ENCODE results near the gene ARL5C. TPM values are rescaled to one million over a fixed set of nuclear protein-coding genes. Genes with fewer than 3 reads are reported as not detected.

Gene ARL5C, protein sequence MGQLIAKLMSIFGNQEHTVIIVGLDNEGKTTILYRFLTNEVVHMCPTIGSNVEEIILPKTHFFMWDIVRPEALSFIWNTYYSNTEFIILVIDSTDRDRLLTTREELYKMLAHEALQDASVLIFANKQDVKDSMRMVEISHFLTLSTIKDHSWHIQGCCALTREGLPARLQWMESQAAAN
- total RNA-seq: under 1 TPM in 1 of 5 donors, not detected in 4; 0.90 TPM
- total RNA-seq (2013): 0.15 TPM
- 0 to 0.06 (median 0) reads per million in 29 experiments for total RNA-seq

DNA sequence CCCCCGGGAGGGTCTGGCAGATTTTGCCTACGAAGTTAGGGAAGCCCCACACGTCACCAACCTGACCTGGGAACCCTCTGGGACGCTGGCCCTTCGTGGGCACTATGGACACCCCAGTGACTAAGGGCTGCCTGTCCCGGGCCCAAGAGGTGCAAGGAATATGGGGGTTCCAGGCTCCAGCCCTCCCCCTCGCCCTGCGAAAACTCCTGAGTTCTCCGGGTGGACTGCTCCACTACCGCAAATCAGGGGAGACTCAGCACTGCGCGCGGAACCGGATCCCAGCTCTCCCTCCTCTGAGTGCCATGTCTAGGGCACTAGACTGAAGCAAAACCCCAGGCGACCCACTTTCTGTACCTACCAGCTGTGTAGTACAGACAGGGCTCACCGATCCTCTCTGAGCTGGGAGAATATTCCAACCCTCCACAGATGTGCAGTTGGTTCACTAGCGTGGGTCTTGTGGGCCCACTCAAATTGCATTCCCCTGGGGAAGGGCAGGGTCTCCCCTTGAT, at the start of gene ARL5C:
TSS of gene ARL5C (minus strand) at position 321 of the 509 bp plus-strand sequence. CDS start 401 bp downstream, outside the sequence.
- Histone ChIP-seq H3K27ac (ENCODE audit: low read length) (no peak within 1 kb of the TSS), H3K27me3 (replicated peaks in 1 of 2; ENCODE audit: control insufficient read depth in 2 of 2, extremely low read depth in 1 of 2, insufficient read depth in 2 of 2, low read length in 1 of 2) (peaks cover 0 to 50% of the 10 kb centered on the region in 2 experiments), H3K9me3 (no peaks in the 10 kb centered on the region), H3K36me3 (ENCODE audit: control insufficient read depth in 2 of 2, extremely low read depth in 1 of 2, insufficient read depth in 1 of 2, low read length in 1 of 2) (no peaks in the 10 kb centered on the region), H3K4me1 (ENCODE audit: control insufficient read depth in 1 of 2, extremely low read depth in 1 of 2, insufficient read depth in 2 of 2, low read length in 2 of 2) (peaks cover 5 to 40% of the 10 kb centered on the region in 2 experiments), H3K4me3 (ENCODE audit: control insufficient read depth in 1 of 2, extremely low read depth in 1 of 2, low read length in 1 of 2) (peak within 1 kb of the TSS; percentile 76 to 85)
- Mint-ChIP-seq H3K4me1 (peaks cover 23 to 32% (median 30%) of the 10 kb centered on the region in 3 donors), H3K27me3 (peaks cover 23 to 33% of the 10 kb centered on the region in 2 donors), H3K27ac (peak within 1 kb of the TSS in 1 of 2 donors; percentile 11), H3K36me3 (no peaks in the 10 kb centered on the region), H3K4me3 (peak within 1 kb of the TSS; percentile 79 to 86 (median 85)), H3K9me3 (no peaks in the 10 kb centered on the region)
- DNase-seq (no peak), ATAC-seq (replicated peaks in 1 of 4) (no peak)
- WGBS (ENCODE audit: insufficient coverage): 57% methylated on average over 16 of the region's 17 CpGs
- ChIA-PET CTCF (interaction anchor here (0.6 to 4.0 kb wide), 4 partner anchors 9 to 183 kb away, joined by 3 to 14 read pairs (median 5); no protein-coding TSS in a partner anchor), POLR2A (interaction anchor here in 1 of 2 donors (0.6 kb wide), 1 partner anchor 23 kb away, joined by 3 read pairs; no protein-coding TSS in a partner anchor)

DNA sequence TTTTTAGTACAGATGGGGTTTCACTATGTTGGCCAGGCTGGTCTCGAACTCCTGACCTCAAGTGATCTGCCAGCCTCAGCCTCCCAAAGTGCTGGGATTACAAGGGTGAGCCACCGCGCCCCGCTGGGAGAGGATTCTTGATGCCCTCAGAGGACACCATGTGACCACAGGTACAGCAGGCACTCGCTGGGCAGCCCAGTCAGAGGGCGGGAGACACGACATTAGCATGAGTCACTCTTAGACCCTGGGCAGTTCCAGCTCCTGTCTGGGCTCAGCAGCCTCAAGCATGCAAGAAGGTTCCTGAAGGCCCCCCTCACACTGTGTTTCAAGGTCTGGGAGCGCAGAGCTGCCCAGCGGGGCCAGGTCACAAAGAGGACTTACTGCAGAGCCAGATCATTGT, 47.9 kb upstream of the ARL5C start:
- Mint-ChIP-seq H3K4me1 (peaks cover 10 to 16% (median 13%) of the 10 kb centered on the region in 3 donors), H3K27me3 (peaks cover 17 to 36% of the 10 kb centered on the region in 2 donors), H3K9me3 (no peaks in the 10 kb centered on the region), H3K27ac (no peak overlapping the region), H3K36me3 (no peaks in the 10 kb centered on the region), H3K4me3 (no peak overlapping the region)
- no peak for DNase-seq
- Histone ChIP-seq H3K9me3 (no peaks in the 10 kb centered on the region), H3K4me3 (ENCODE audit: control insufficient read depth in 1 of 2, extremely low read depth in 1 of 2, low read length in 1 of 2) (no peak overlapping the region), H3K27ac (ENCODE audit: low read length) (no peak overlapping the region), H3K36me3 (ENCODE audit: control insufficient read depth in 2 of 2, extremely low read depth in 1 of 2, insufficient read depth in 1 of 2, low read length in 1 of 2) (no peaks in the 10 kb centered on the region), H3K4me1 (ENCODE audit: control insufficient read depth in 1 of 2, extremely low read depth in 1 of 2, insufficient read depth in 2 of 2, low read length in 2 of 2) (peaks cover 8 to 22% of the 10 kb centered on the region in 2 experiments), H3K27me3 (replicated peaks in 1 of 2; ENCODE audit: control insufficient read depth in 2 of 2, extremely low read depth in 1 of 2, insufficient read depth in 2 of 2, low read length in 1 of 2) (peaks cover 2 to 59% of the 10 kb centered on the region in 2 experiments)
- 84% methylated on average over 9 of the region's 9 CpGs for WGBS (ENCODE audit: insufficient coverage)
- POLR2A ChIA-PET: no interaction called here
- no peak for ATAC-seq (replicated peaks in 1 of 4)
- CTCF ChIA-PET: no interaction called here

DNA sequence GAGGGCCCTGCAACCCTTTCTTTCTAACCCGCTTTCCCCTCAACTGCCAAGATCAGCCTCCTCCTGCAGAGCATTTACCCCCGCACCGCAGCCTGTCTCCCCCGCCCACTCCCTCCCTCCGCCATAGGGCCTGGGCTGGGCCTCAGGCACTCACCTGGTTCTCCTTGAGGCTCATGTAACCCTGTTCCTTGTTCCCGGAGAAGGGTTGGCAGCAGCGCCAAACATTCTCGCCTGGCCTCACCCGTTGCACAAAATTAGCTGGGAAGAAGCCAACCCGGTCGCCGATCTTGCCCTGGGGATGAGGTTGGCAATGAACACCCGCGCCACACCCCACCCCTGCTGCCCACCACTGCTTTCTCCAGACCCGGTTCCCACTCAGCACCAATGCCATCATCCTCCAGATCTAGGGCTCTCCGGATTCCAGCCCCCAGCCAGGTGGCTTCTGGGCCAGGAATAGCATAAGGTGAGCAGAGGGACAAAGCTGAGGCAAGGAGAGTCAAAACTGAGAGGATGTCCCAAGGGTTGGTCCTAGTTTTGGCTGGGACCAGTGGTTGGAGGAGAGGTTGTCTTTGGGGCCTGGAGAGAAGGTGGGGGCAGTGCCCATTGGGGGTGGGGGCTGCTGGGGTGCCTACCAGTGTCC, 47.0 kb upstream of the ARL5C start:
- no peak overlapping the region for H3K4me3 ChIP-seq (ENCODE audit: control insufficient read depth in 1 of 2, extremely low read depth in 1 of 2, low read length in 1 of 2)
- ATAC-seq (replicated peaks in 1 of 4): no peak
- H3K27ac Mint-ChIP-seq: no peak overlapping the region
- no peaks in the 10 kb centered on the region for H3K36me3 Mint-ChIP-seq
- peaks cover 0 to 56% of the 10 kb centered on the region in 2 experiments for H3K27me3 ChIP-seq (replicated peaks in 1 of 2; ENCODE audit: control insufficient read depth in 2 of 2, extremely low read depth in 1 of 2, insufficient read depth in 2 of 2, low read length in 1 of 2)
- peaks cover 17 to 34% of the 10 kb centered on the region in 2 donors for H3K27me3 Mint-ChIP-seq
- H3K4me1 ChIP-seq (ENCODE audit: control insufficient read depth in 1 of 2, extremely low read depth in 1 of 2, insufficient read depth in 2 of 2, low read length in 2 of 2): peaks cover 11 to 28% of the 10 kb centered on the region in 2 experiments
- H3K36me3 ChIP-seq (ENCODE audit: control insufficient read depth in 2 of 2, extremely low read depth in 1 of 2, insufficient read depth in 1 of 2, low read length in 1 of 2): no peaks in the 10 kb centered on the region
- H3K4me3 Mint-ChIP-seq: no peak overlapping the region
- POLR2A ChIA-PET: interaction anchor here in 1 of 2 donors (0.5 kb wide), 1 partner anchor 7 kb away, joined by 5 read pairs; no protein-coding TSS in a partner anchor
- H3K9me3 ChIP-seq: no peaks in the 10 kb centered on the region
- 85% methylated on average over 13 of the region's 16 CpGs for WGBS (ENCODE audit: insufficient coverage)
- H3K4me1 Mint-ChIP-seq: peaks cover 19 to 22% (median 22%) of the 10 kb centered on the region in 3 donors
- no peaks in the 10 kb centered on the region for H3K9me3 Mint-ChIP-seq
- CTCF ChIA-PET: no interaction called here
- H3K27ac ChIP-seq (ENCODE audit: low read length): no peak overlapping the region
- no peak for DNase-seq

DNA sequence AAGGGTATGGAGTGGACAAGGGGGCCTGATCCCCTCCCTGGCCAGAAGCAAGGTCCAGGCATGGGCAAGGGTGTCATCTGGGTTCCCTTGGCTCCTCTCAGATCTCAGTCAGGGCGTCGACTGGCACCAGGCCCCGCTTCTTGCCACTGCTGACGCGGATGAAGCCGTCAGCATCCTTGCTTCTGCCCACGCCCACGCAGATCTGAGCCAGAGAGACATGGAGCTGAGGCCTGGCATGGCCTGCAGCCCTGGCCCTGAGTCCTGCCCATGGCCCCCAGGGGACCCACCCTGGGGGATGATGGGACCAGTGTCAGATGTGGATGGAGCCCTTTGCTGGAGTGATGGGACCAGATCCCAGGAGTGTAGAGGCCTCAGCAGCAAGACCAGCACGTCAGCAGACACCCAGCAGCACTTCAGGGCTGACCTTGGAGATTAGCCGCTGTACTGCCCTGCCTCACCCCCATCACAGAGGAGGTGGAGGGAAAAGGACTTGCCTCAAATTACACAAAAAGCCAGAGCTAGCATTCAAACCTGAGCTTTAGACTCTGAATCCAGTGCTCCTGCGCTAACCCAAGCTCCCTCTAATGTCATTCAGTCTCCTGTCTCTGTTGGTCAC, 46.3 kb upstream of the ARL5C start:
- Histone ChIP-seq H3K27me3 (replicated peaks in 1 of 2; ENCODE audit: control insufficient read depth in 2 of 2, extremely low read depth in 1 of 2, insufficient read depth in 2 of 2, low read length in 1 of 2) (peaks cover 0 to 50% of the 10 kb centered on the region in 2 experiments), H3K4me1 (ENCODE audit: control insufficient read depth in 1 of 2, extremely low read depth in 1 of 2, insufficient read depth in 2 of 2, low read length in 2 of 2) (peaks cover 11 to 31% of the 10 kb centered on the region in 2 experiments), H3K9me3 (no peaks in the 10 kb centered on the region), H3K27ac (ENCODE audit: low read length) (no peak overlapping the region), H3K36me3 (ENCODE audit: control insufficient read depth in 2 of 2, extremely low read depth in 1 of 2, insufficient read depth in 1 of 2, low read length in 1 of 2) (no peaks in the 10 kb centered on the region), H3K4me3 (ENCODE audit: control insufficient read depth in 1 of 2, extremely low read depth in 1 of 2, low read length in 1 of 2) (no peak overlapping the region)
- Mint-ChIP-seq H3K27me3 (peaks cover 16 to 32% of the 10 kb centered on the region in 2 donors), H3K36me3 (no peaks in the 10 kb centered on the region), H3K4me3 (no peak overlapping the region), H3K9me3 (no peaks in the 10 kb centered on the region), H3K4me1 (peaks cover 22 to 28% (median 23%) of the 10 kb centered on the region in 3 donors), H3K27ac (no peak overlapping the region)
- ChIA-PET POLR2A (interaction anchor here in 1 of 2 donors (0.6 kb wide), 1 partner anchor 254 kb away, joined by 6 read pairs; no protein-coding TSS in a partner anchor), CTCF (no interaction called here)
- WGBS (ENCODE audit: insufficient coverage): 79% methylated on average over 9 of the region's 11 CpGs
- ATAC-seq (replicated peaks in 1 of 4) (no peak), DNase-seq (no peak)

DNA sequence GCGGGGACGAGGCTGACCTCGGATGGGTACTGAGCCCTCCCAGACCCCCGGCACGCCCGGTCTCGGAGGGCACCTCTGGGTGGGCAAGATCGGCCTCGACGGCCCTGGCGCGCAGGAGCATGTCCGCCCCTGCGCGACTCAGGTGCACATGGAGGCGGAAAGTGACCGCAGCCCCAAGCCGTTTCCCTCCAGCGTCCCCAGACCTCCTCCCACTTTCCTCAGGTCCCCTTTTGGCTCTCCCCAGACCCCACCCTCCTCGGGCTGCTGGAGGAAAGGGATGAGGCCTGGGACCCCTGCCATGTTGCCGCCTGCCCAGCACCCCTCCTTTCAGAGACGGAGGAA, 44.1 kb upstream of the ARL5C start:
- ChIA-PET CTCF (interaction anchor here (1.0 to 5.6 kb wide), 2 partner anchors 25 to 28 kb away, joined by 5 to 48 read pairs; no protein-coding TSS in a partner anchor), POLR2A (no interaction called here)
- Histone ChIP-seq H3K36me3 (ENCODE audit: control insufficient read depth in 2 of 2, extremely low read depth in 1 of 2, insufficient read depth in 1 of 2, low read length in 1 of 2) (peaks cover 0 to 5% of the 10 kb centered on the region in 2 donors), H3K9me3 (no peaks in the 10 kb centered on the region), H3K27ac (ENCODE audit: low read length) (peak overlapping the region; percentile 38), H3K4me1 (ENCODE audit: control insufficient read depth in 1 of 2, extremely low read depth in 1 of 2, insufficient read depth in 2 of 2, low read length in 2 of 2) (peaks cover 11 to 34% of the 10 kb centered on the region in 2 experiments), H3K27me3 (replicated peaks in 1 of 2; ENCODE audit: control insufficient read depth in 2 of 2, extremely low read depth in 1 of 2, insufficient read depth in 2 of 2, low read length in 1 of 2) (peaks cover 0 to 37% of the 10 kb centered on the region in 2 experiments), H3K4me3 (ENCODE audit: control insufficient read depth in 1 of 2, extremely low read depth in 1 of 2, low read length in 1 of 2) (peak overlapping the region; percentile 53 to 59)
- Mint-ChIP-seq H3K27me3 (peaks cover 0 to 14% of the 10 kb centered on the region in 2 donors), H3K27ac (peak overlapping the region in 1 of 2 donors; percentile 39), H3K4me1 (peaks cover 26 to 36% (median 27%) of the 10 kb centered on the region in 3 donors), H3K9me3 (no peaks in the 10 kb centered on the region), H3K4me3 (peak overlapping the region; percentile 37 to 67 (median 51)), H3K36me3 (peaks cover under 1% of the 10 kb centered on the region)
- 12% methylated on average over 18 of the region's 22 CpGs for WGBS (ENCODE audit: insufficient coverage)
- DNase-seq: no peak
- no peak for ATAC-seq (replicated peaks in 1 of 4)
